IPS-18c (cell line): ENCODE measurements around the gene RGR.

Source experiments
- H3K4me3 ChIP-seq: 2 replicates; pipeline ENCODE4 v1.7.0; 2013; ENCODE audit warnings: low read depth, mild to moderate bottlenecking, low read length, moderate library complexity; ENCODE audit not compliant: insufficient read depth
- H3K9me3 ChIP-seq: one replicate; pipeline ENCODE4 v1.6.1; 2013; ENCODE audit warnings: mild to moderate bottlenecking, low read length, moderate library complexity; ENCODE audit not compliant: control insufficient read depth, insufficient read depth

RGR gene

GRCh38 chr10:84308481-84309304 is 63.8 kb downstream of the RGR start:
- H3K4me3 ChIP-seq: no peak overlapping the region
- H3K9me3 ChIP-seq: no peaks in the 10 kb centered on the region
